ACC112 (cell line): Measurements from ENCODE around the gene UNK.
"Not testable (repeated sequence)": the region's sequence is repeated elsewhere in the genome, so short reads cannot be mapped to it uniquely, and the experiment has no call there.

Source experiments
- H2AFZ ChIP-seq: fragments of 200-600 bp; sonication (generic); one replicate; pipeline ENCODE4 v1.6.0; 2017; ENCODE audit warnings: antibody characterized with exemption, low read length; ENCODE audit not compliant: unreplicated experiment
- H3K27ac ChIP-seq: fragments of 200-600 bp; sonication (generic); 2 replicates; pipeline ENCODE4 v1.5.1; 2014; ENCODE audit warnings: low read depth, mild to moderate bottlenecking, antibody characterized with exemption, low read length, moderate library complexity
- H3K27me3 ChIP-seq: fragments of 200-600 bp; sonication (generic); 2 replicates; pipeline ENCODE4 v1.6.1; 2014; ENCODE audit warnings: mild to moderate bottlenecking, antibody characterized with exemption, low read length, moderate library complexity, mixed read lengths; ENCODE audit not compliant: insufficient read depth
- H3K36me3 ChIP-seq: fragments of 200-600 bp; sonication (generic); 2 replicates; pipeline ENCODE4 v1.6.1; 2016; ENCODE audit warnings: mild to moderate bottlenecking, antibody characterized with exemption, low read length, moderate library complexity, mixed read lengths; ENCODE audit not compliant: insufficient read depth
- H3K4me1 ChIP-seq: fragments of 200-600 bp; sonication (generic); one replicate; pipeline ENCODE4 v1.6.1; 2016; ENCODE audit warnings: low read length, mixed read lengths; ENCODE audit not compliant: insufficient read depth, unreplicated experiment, control insufficient read depth
- H3K4me3 ChIP-seq: fragments of 200-600 bp; sonication (generic); 2 replicates; pipeline ENCODE4 v1.5.1; 2014; ENCODE audit warnings: mild to moderate bottlenecking, low read depth, low read length
- H3K79me2 ChIP-seq: fragments of 200-600 bp; sonication (generic); one replicate; pipeline ENCODE4 v1.6.0; 2016; ENCODE audit warnings: low read length; ENCODE audit not compliant: control insufficient read depth, unreplicated experiment, insufficient read depth

Gene UNK

GRCh38 chr17:75755990-75756389, 28.6 kb upstream of the UNK start:
- no peak overlapping the region for H2AFZ ChIP-seq

GRCh38 chr17:75756451-75757085, 28.0 kb upstream of the UNK start:
- Histone ChIP-seq H2AFZ (no peak overlapping the region), H3K4me3 (no peak overlapping the region), H3K36me3 (no peaks in the 10 kb centered on the region), H3K27ac (no peak overlapping the region), H3K79me2 (no peaks in the 10 kb centered on the region), H3K4me1 (peaks cover 11% of the 10 kb centered on the region), H3K27me3 (no peaks in the 10 kb centered on the region)

More at GRCh38 chr17:75755990-75756389, 28.6 kb upstream of the UNK start:
- H3K36me3 ChIP-seq = no peaks in the 10 kb centered on the region
- H3K4me1 ChIP-seq = peaks cover 11% of the 10 kb centered on the region
- H3K27me3 ChIP-seq = no peaks in the 10 kb centered on the region
- no peak overlapping the region for H3K27ac ChIP-seq
- no peak overlapping the region for H3K4me3 ChIP-seq
- H3K79me2 ChIP-seq = no peaks in the 10 kb centered on the region

- peaks cover 3% of the 10 kb centered on the region; the same call in 1 of the 2 replicates for H3K36me3 ChIP-seq
- H3K27ac ChIP-seq = no peak overlapping the region
- no peak overlapping the region for H3K4me3 ChIP-seq
- H3K27me3 ChIP-seq = no peaks in the 10 kb centered on the region
- H3K79me2 ChIP-seq = no peaks in the 10 kb centered on the region
- peaks cover 11% of the 10 kb centered on the region for H3K4me1 ChIP-seq
- no peak overlapping the region for H2AFZ ChIP-seq
These were observed 27.4 kb upstream of the UNK start for GRCh38 chr17:75757086-75757681.

GRCh38 chr17:75758131-75758905, 26.3 kb upstream of the UNK start:
- H3K27me3 ChIP-seq = no peaks in the 10 kb centered on the region
- no peak overlapping the region for H3K4me3 ChIP-seq
- no peak overlapping the region for H2AFZ ChIP-seq
- no peak overlapping the region for H3K27ac ChIP-seq
- H3K79me2 ChIP-seq = peaks cover 5% of the 10 kb centered on the region
- H3K36me3 ChIP-seq = peaks cover 3% of the 10 kb centered on the region; the same call in 1 of the 2 replicates
- peaks cover 11% of the 10 kb centered on the region for H3K4me1 ChIP-seq

- Histone ChIP-seq H3K4me1 (peaks cover 13% of the 10 kb centered on the region), H3K4me3 (no peak overlapping the region), H3K27me3 (no peaks in the 10 kb centered on the region), H3K27ac (no peak overlapping the region), H3K36me3 (peaks cover 3% of the 10 kb centered on the region; the same call in 1 of the 2 replicates), H3K79me2 (peaks cover 5% of the 10 kb centered on the region), H2AFZ (no peak overlapping the region)
These were observed 25.1 kb upstream of the UNK start for GRCh38 chr17:75759457-75759856.

- H3K36me3 ChIP-seq, H3K4me1 ChIP-seq, H2AFZ ChIP-seq, H3K27ac ChIP-seq, H3K4me3 ChIP-seq, H3K27me3 ChIP-seq, H3K79me2 ChIP-seq: not testable (repeated sequence)
These were observed 24.5 kb upstream of the UNK start for GRCh38 chr17:75759978-75760640.

GRCh38 chr17:75762513-75763268, 21.9 kb upstream of the UNK start:
- no peak overlapping the region for H3K27ac ChIP-seq

GRCh38 chr17:75763269-75763607, 21.4 kb upstream of the UNK start:
- Histone ChIP-seq H2AFZ (no peak overlapping the region), H3K27ac (no peak overlapping the region), H3K79me2 (peaks cover 5% of the 10 kb centered on the region), H3K4me3 (no peak overlapping the region), H3K27me3 (no peaks in the 10 kb centered on the region), H3K36me3 (peaks cover 3% of the 10 kb centered on the region; the same call in 1 of the 2 replicates), H3K4me1 (peaks cover 8% of the 10 kb centered on the region)

More at GRCh38 chr17:75762513-75763268, 21.9 kb upstream of the UNK start:
- Histone ChIP-seq H2AFZ (no peak overlapping the region), H3K36me3 (peaks cover 3% of the 10 kb centered on the region; the same call in 1 of the 2 replicates), H3K27me3 (no peaks in the 10 kb centered on the region), H3K79me2 (peaks cover 5% of the 10 kb centered on the region), H3K4me3 (no peak overlapping the region), H3K4me1 (peaks cover 8% of the 10 kb centered on the region)

- Histone ChIP-seq H3K4me3 (peak overlapping the region; percentile 85), H3K4me1 (peaks cover 8% of the 10 kb centered on the region), H3K27me3 (no peaks in the 10 kb centered on the region), H3K79me2 (peaks cover 5% of the 10 kb centered on the region), H3K36me3 (peaks cover 3% of the 10 kb centered on the region; the same call in 1 of the 2 replicates), H3K27ac (no peak overlapping the region), H2AFZ (peak overlapping the region; percentile 57)
These were observed 20.8 kb upstream of the UNK start for GRCh38 chr17:75763613-75764416.
